Retinal pigment epithelial cell (primary cell): ENCODE measurements around the gene SNX30.

Experiments
- DNase-seq: peaks from one replicate; pipeline ENCODE4 v3.0.0-alpha.2; 2010; ENCODE audit warnings: low read depth
- H3K4me3 ChIP-seq: 2 replicates; pipeline ENCODE4 v1.5.1; 2011; ENCODE audit warnings: mild to moderate bottlenecking, low read length, control low read depth, moderate library complexity
- TF ChIP-seq, protein P1 (sequence below): conservative IDR thresholded peaks from 2 replicates; pipeline ENCODE4 v1.5.1; 2011; ENCODE audit warnings: low read depth, low read length, control low read depth, inconsistent platforms

The SNX30 gene

DNA sequence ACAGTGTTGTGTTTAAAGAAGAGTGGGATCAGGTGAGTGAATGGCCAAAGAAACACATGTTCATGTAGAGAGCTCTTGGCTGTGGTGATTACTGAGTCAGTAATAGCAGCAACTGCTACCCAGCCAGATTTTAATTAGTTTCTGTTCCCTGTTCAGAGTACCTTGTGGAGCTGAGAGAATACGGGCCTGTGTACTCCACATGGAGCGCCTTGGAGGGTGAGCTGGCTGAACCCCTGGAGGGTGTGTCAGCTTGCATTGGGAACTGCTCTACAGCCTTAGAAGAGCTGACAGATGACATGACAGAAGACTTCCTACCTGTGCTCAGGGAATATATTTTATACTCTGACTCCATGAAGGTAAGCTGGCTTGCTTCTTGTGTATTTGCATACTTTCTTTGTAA, 87.8 kb downstream of the SNX30 start:
- no peak for DNase-seq
- TF ChIP-seq, protein P1, sequence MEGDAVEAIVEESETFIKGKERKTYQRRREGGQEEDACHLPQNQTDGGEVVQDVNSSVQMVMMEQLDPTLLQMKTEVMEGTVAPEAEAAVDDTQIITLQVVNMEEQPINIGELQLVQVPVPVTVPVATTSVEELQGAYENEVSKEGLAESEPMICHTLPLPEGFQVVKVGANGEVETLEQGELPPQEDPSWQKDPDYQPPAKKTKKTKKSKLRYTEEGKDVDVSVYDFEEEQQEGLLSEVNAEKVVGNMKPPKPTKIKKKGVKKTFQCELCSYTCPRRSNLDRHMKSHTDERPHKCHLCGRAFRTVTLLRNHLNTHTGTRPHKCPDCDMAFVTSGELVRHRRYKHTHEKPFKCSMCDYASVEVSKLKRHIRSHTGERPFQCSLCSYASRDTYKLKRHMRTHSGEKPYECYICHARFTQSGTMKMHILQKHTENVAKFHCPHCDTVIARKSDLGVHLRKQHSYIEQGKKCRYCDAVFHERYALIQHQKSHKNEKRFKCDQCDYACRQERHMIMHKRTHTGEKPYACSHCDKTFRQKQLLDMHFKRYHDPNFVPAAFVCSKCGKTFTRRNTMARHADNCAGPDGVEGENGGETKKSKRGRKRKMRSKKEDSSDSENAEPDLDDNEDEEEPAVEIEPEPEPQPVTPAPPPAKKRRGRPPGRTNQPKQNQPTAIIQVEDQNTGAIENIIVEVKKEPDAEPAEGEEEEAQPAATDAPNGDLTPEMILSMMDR: no peak
- no peak overlapping the region for H3K4me3 ChIP-seq

DNA sequence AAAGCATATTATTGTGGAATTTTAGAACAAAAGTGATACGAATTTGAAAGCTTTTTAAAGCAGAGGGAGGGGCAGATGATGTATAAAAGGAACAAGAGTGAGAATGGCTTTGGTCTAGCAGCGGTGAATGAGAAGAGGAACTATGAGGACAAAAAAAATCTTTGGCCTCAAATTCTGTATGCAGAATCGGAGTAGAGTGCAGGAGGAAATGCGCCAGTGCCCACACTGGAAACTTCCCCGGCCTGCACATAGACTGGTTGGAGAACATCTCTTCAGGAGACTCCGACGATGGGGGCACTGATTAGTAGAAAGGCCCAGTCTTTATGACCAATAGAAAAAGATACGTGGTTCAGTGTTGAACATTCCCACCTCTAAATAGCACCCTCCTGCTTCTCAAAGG, 88.8 kb downstream of the SNX30 start:
- H3K4me3 ChIP-seq: no peak overlapping the region
- TF ChIP-seq, protein P1: no peak
- no peak for DNase-seq

DNA sequence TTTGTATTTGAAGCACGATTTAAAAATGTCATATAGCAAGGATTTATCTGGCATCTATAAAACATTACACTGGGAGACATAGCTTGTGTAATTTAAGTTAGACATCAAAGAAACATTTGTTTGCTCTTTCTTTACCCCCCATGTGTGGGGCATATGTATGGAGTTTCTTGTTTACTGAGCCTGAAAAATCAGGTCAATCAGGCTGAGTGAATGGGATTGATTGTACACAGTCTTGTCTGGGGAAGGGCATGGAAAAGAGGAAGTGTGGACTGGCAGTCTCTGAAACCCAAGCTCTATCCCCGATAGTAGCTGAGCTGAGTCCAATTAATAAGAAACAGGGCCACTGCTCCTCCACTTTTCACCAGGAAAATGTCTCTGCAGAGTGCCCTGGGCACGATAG, 90.7 kb downstream of the SNX30 start:
- no peak overlapping the region for H3K4me3 ChIP-seq

DNA sequence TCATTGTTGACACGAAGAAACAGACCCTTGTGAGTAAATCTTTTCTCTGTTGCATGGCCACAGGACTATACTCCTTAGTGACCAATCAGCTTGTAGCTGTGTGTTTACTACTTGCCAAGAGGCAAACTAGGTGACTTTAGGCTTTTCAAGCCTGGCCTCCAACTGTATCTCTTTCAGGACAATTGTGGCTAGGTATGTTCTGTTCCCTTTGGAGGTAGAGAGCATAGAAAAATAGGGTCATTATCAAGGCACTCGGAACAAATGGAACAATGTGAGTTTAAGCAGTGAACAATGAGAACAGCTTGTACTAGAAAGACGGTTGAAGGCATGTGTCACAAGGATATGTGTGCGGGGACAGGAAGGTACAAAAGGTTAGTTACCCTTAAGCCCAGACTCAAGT, 92.0 kb downstream of the SNX30 start:
- TF ChIP-seq, protein P1: no peak
- no peak for DNase-seq

More for the DNA sequence above, 90.7 kb downstream of the SNX30 start:
- TF ChIP-seq, protein P1: no peak
- DNase-seq: no peak

DNA sequence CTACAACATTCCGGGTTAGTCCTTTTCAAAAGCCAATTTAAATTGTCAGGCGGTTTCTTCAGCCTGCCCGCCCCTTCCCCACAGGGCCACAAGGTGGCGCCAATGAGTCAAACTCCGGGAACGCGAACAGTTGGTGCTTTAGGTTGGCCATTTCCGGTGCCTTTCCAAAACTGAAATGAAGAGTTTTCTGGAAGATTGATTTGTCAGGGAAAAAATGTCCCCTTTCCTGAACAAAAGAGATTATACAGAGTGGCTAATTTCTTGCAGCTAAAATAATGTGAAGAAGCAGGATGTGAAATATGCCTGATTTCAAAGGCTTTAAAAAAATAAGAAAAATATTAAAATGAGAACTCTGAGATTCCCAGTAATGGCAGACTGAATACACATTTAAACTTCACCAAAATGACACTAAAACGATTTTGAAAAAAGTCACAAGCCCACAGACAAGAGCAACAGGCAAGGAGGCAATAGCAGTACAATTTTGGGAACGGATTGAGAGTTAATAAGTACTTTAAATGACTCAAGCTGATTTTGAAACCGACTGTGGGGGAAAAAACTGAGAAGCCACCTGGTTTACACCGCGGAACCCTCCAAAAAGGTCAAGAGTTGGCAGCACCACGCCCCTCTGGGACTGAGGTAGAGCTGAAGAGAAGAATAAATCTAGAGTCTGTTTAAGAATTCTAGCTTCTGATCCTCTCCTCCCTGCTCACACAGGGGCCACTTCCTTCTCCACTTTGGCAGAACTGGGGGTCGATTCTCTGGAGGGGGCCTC, 94.4 kb downstream of the SNX30 start:
- H3K4me3 ChIP-seq: no peak overlapping the region
- peak; percentile 9 for DNase-seq
- TF ChIP-seq, protein P1: peak; percentile 99

More for the DNA sequence above, 92.0 kb downstream of the SNX30 start:
- H3K4me3 ChIP-seq: no peak overlapping the region

DNA sequence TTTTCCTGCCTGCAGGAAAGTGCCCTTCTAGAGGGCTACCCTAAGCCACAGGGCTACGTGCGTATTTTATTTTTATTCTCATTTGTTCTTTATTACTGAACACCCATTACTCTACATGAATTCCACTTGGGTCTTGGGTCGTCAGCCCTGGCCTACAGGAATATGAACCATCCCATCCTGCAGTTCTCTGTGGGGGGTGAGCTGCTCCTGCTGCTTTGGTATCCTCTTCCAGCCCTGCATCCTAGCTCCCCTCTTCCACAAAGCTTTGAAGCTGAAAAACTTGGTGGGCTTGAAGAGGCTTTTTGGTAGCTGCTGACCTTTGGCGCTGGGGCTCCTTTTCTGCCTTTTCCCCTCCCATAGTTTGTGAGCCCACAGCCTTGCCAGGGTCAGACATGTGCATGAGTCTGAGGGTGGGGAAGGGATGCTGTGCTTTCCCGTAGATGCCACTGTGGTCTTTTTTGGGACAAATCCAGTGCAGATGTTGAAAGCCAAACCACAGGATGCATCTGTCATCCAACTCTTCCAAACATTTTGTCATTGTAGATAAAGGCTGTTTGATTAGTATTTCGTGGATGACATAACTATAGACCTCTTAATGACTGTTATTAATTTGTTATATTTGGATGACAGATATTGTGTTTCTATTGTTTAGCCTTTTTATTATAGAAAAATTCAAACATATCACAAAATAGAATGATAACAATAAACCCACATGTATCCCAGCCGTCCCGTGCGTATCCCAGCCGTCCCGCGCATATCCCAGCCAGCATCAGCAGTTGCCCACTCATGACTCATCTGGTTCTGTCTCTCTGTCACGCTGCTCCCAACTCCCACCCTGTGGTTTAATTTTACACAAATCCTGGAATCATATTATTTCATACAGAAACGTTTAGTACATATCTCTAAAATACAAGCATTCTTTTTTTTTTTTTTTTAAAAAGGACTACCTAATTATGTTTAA, 96.2 kb downstream of the SNX30 start:
- TF ChIP-seq, protein P1: no peak
- no peak for DNase-seq
- no peak overlapping the region for H3K4me3 ChIP-seq
